Loucy (cell line): ENCODE measurements around the gene DDIT4.

Experiments
- H2AFZ ChIP-seq: fragments of 200-600 bp; sonication (generic); 2 replicates; pipeline ENCODE4 v1.6.0; 2016; ENCODE audit warnings: antibody characterized with exemption, mild to moderate bottlenecking, low read length, moderate library complexity
- H3F3A ChIP-seq: fragments of 200-600 bp; 2 replicates; pipeline ENCODE4 v1.6.0; 2016; ENCODE audit warnings: antibody characterized with exemption, low read depth, mild to moderate bottlenecking
- H3K27me3 ChIP-seq: fragments of 200-600 bp; sonication (generic); 2 replicates; pipeline ENCODE4 v1.6.1; 2014; ENCODE audit warnings: low read length, mild to moderate bottlenecking; ENCODE audit not compliant: insufficient read depth, poor library complexity, severe bottlenecking
- H3K36me3 ChIP-seq: fragments of 200-600 bp; sonication (generic); 2 replicates; pipeline ENCODE4 v1.6.1; 2016; ENCODE audit warnings: low read length; ENCODE audit not compliant: insufficient read depth
- H3K4me1 ChIP-seq: fragments of 200-600 bp; sonication (generic); 2 replicates; pipeline ENCODE4 v1.5.1; 2014; ENCODE audit warnings: low read length, mild to moderate bottlenecking; ENCODE audit not compliant: insufficient read depth, poor library complexity, severe bottlenecking
- H3K4me2 ChIP-seq: fragments of 200-600 bp; sonication (generic); 2 replicates; pipeline ENCODE4 v1.6.0; 2014; ENCODE audit warnings: antibody characterized with exemption, low read length, low read depth, mild to moderate bottlenecking; ENCODE audit not compliant: poor library complexity, severe bottlenecking
- H3K4me3 ChIP-seq: fragments of 200-600 bp; sonication (generic); 2 replicates; pipeline ENCODE4 v1.5.1; 2014; ENCODE audit warnings: low read length, mild to moderate bottlenecking, mixed read lengths; ENCODE audit not compliant: poor library complexity, severe bottlenecking
- H3K79me2 ChIP-seq: fragments of 200-600 bp; sonication (generic); 2 replicates; pipeline ENCODE4 v1.6.1; 2014; ENCODE audit warnings: low read length; ENCODE audit not compliant: insufficient read depth
- H3K9ac ChIP-seq: fragments of 200-600 bp; sonication (generic); 2 replicates; pipeline ENCODE4 v1.6.0; 2014; ENCODE audit warnings: mild to moderate bottlenecking, low read depth, low read length, moderate library complexity; ENCODE audit not compliant: poor library complexity, severe bottlenecking
- H3K9me2 ChIP-seq: fragments of 200-600 bp; sonication (generic); replicated peaks from 2 replicates; pipeline ENCODE4 v1.6.1; 2016; ENCODE audit warnings: low read depth, low read length, mixed read lengths
- H3K9me3 ChIP-seq: fragments of 200-600 bp; sonication (generic); 2 replicates; pipeline ENCODE4 v1.6.1; 2014; ENCODE audit warnings: mild to moderate bottlenecking, antibody characterized with exemption, low read length, low read depth; ENCODE audit not compliant: insufficient read depth
- H4K20me1 ChIP-seq: fragments of 200-600 bp; sonication (generic); 2 replicates; pipeline ENCODE4 v1.6.0; 2014; ENCODE audit warnings: antibody characterized with exemption, low read length, mild to moderate bottlenecking; ENCODE audit not compliant: insufficient read depth, poor library complexity, severe bottlenecking
- EZH2phosphoT487 ChIP-seq: fragments of 200-600 bp; IDR thresholded peaks from 2 replicates; pipeline ENCODE4 v1.6.1; 2018; ENCODE audit warnings: antibody characterized with exemption, mild to moderate bottlenecking, moderate library complexity, borderline replicate concordance
- TF ChIP-seq, protein P1 (sequence below): fragments of 200-600 bp; sonication (generic); conservative IDR thresholded peaks from 2 replicates; pipeline ENCODE4 v1.5.1; 2014; ENCODE audit warnings: mild to moderate bottlenecking, antibody characterized with exemption, low read length

DDIT4 gene

DNA sequence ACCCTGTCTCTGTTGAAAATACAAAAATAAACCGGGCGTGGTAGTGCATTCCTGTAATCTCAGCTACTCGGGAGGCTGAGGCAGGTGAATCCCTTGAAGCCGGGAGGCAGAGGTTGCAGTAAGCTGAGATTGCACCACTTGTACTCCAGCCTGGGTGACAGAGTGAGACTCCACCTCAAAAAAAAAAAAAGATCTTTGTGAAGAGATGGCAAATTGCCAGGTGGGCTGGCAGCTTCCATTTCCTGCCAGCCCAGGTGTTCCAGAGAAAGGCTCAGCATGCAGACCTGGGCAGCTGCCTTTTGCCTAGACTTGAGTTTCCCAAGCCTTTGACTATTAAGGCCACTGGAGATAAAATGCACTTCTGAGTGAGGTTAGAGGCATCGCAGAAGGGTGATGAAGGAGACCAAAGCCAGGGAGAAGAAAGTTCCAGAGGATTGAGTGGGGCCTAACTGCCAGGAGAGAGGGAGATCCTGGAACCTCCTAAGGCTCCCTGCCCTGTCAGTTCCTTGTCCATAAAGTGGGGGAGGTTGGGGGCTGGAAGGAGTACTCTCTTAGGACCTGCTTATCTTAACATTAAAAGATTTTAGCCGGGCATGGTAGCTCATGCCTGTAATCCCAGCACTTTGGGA, 10.0 kb upstream of the DDIT4 start:
- no peaks in the 10 kb centered on the region for H4K20me1 ChIP-seq
- no peak overlapping the region for H2AFZ ChIP-seq
- no peaks in the 10 kb centered on the region for H3K9me3 ChIP-seq
- H3K79me2 ChIP-seq: no peaks in the 10 kb centered on the region
- TF ChIP-seq, protein P1, sequence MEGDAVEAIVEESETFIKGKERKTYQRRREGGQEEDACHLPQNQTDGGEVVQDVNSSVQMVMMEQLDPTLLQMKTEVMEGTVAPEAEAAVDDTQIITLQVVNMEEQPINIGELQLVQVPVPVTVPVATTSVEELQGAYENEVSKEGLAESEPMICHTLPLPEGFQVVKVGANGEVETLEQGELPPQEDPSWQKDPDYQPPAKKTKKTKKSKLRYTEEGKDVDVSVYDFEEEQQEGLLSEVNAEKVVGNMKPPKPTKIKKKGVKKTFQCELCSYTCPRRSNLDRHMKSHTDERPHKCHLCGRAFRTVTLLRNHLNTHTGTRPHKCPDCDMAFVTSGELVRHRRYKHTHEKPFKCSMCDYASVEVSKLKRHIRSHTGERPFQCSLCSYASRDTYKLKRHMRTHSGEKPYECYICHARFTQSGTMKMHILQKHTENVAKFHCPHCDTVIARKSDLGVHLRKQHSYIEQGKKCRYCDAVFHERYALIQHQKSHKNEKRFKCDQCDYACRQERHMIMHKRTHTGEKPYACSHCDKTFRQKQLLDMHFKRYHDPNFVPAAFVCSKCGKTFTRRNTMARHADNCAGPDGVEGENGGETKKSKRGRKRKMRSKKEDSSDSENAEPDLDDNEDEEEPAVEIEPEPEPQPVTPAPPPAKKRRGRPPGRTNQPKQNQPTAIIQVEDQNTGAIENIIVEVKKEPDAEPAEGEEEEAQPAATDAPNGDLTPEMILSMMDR: no peak
- no peak for TF ChIP-seq EZH2phosphoT487
- H3F3A ChIP-seq: peaks cover 8% of the 10 kb centered on the region; the same call in 1 of the 2 replicates
- peak overlapping the region; percentile 32 for H3K4me3 ChIP-seq
- peak overlapping the region; percentile 56 for H3K4me2 ChIP-seq
- peak overlapping the region; percentile 55 for H3K9ac ChIP-seq
- H3K27me3 ChIP-seq: no peaks in the 10 kb centered on the region
- H3K9me2 ChIP-seq: no peaks in the 10 kb centered on the region
- H3K36me3 ChIP-seq: no peaks in the 10 kb centered on the region
- peaks cover 70% of the 10 kb centered on the region for H3K4me1 ChIP-seq

DNA sequence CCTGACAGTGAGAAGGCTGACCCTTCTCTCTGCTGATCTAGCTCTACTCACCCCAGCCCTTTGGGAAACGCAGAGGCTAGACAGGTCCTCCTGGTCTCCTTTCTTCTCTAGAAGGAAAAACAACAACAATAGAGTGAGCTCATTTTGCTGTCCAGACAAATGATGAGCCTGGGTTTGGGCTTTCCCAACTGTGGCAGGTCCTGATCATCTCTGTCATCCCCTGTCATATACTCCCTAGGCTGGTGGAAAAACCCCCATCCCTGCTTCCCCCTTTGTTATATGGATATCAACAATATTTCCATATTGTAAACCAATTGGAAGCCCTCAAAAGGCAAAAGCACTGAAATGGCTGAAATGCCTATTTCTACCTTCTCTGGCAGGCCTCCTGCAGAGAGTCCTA, 9.2 kb upstream of the DDIT4 start:
- no peak overlapping the region for H3K4me2 ChIP-seq
- H3K9me2 ChIP-seq: no peaks in the 10 kb centered on the region
- H2AFZ ChIP-seq: no peak overlapping the region
- H3K9me3 ChIP-seq: no peaks in the 10 kb centered on the region
- H3K79me2 ChIP-seq: no peaks in the 10 kb centered on the region
- peaks cover 8% of the 10 kb centered on the region; the same call in 1 of the 2 replicates for H3F3A ChIP-seq
- H3K36me3 ChIP-seq: no peaks in the 10 kb centered on the region
- H3K9ac ChIP-seq: peak overlapping the region; percentile 55
- H4K20me1 ChIP-seq: no peaks in the 10 kb centered on the region
- no peak overlapping the region for H3K4me3 ChIP-seq
- H3K4me1 ChIP-seq: peaks cover 63% of the 10 kb centered on the region
- no peak for TF ChIP-seq EZH2phosphoT487
- TF ChIP-seq, protein P1: no peak
- no peaks in the 10 kb centered on the region for H3K27me3 ChIP-seq

DNA sequence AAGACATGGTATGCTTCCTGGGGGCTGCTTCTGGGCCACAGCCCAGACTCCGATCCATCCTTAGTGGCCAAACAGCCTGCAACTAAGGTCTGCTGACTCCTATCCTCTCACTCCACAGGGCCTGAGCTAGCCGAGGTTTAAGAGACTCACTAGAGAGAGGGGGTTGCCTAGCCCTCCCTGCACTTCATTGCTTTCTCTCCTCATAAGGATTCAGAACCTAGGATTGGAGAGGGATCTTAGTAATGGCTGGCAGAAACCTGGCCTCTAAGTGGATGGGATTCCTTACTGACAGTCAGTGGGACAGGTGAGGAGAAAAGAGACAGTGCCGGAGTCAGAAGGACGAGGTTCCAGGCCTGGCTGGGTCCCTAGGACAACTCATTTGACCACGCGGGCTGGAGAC, 8.2 kb upstream of the DDIT4 start:
- H3K79me2 ChIP-seq: no peaks in the 10 kb centered on the region
- peaks cover 56% of the 10 kb centered on the region for H3K4me1 ChIP-seq
- H3K27me3 ChIP-seq: no peaks in the 10 kb centered on the region
- H3K9me2 ChIP-seq: no peaks in the 10 kb centered on the region
- no peak for TF ChIP-seq EZH2phosphoT487
- TF ChIP-seq, protein P1: no peak
- no peak overlapping the region for H3K4me3 ChIP-seq
- no peak overlapping the region for H3K9ac ChIP-seq
- peaks cover 6% of the 10 kb centered on the region; the same call in 1 of the 2 replicates for H3F3A ChIP-seq
- no peaks in the 10 kb centered on the region for H4K20me1 ChIP-seq
- no peak overlapping the region for H3K4me2 ChIP-seq
- H3K9me3 ChIP-seq: no peaks in the 10 kb centered on the region
- H3K36me3 ChIP-seq: no peaks in the 10 kb centered on the region
- H2AFZ ChIP-seq: no peak overlapping the region
